Bronchial epithelial cell (primary cell): ENCODE data around the gene CPPED1. TPM values are rescaled to one million over a fixed set of nuclear protein-coding genes. Genes with fewer than 3 reads are reported as not detected.

Experiments used
- DNase-seq: peaks from one replicate; pipeline ENCODE4 v3.0.0-alpha.2; 2010; ENCODE audit warnings: low read depth
- FAIRE-seq: peaks from 2 replicates; lab custom pipeline; 2011; peaks lifted over from hg19 to GRCh38; lab: Jason Lieb, UNC
- H3K27me3 ChIP-seq: 2 replicates; pipeline ENCODE4 v1.5.1; 2011; ENCODE audit warnings: low read length; ENCODE audit not compliant: control insufficient read depth, insufficient read depth
- H3K36me3 ChIP-seq: 2 replicates; pipeline ENCODE4 v1.5.1; 2011; ENCODE audit warnings: low read length; ENCODE audit not compliant: control insufficient read depth, insufficient read depth
- H3K4me3 ChIP-seq: 2 replicates; pipeline ENCODE4 v1.5.1; 2011; ENCODE audit warnings: mild to moderate bottlenecking, low read depth, low read length, control low read depth
- CTCF ChIP-seq: IDR thresholded peaks from 2 replicates; pipeline ENCODE4 v1.5.1; 2011; ENCODE audit warnings: mild to moderate bottlenecking, moderate library complexity, low read length, control low read depth, inconsistent platforms; ENCODE audit not compliant: insufficient read depth, severe bottlenecking
- total RNA-seq: library from RNA; depleted of rRNA; stranded (reverse); fragments of >200 nt; gene quantifications from 2 replicates; pipeline ENCODE4 v1.2.1, GENCODE V29; 2014

Gene CPPED1
- total RNA-seq, 1 donor from 2014 or later, result 5.8 TPM

- FAIRE-seq (no peak), DNase-seq (no peak)
- no peak overlapping the region for H3K4me3 ChIP-seq
- TF ChIP-seq CTCF, result no peak
- no peaks in the 10 kb centered on the region for H3K27me3 ChIP-seq
- H3K36me3 ChIP-seq, result no peaks in the 10 kb centered on the region
These were observed 154.3 kb downstream of the CPPED1 start for GRCh38 chr16:12649356-12649755.

- H3K36me3 ChIP-seq, result no peaks in the 10 kb centered on the region
- H3K4me3 ChIP-seq, result no peak overlapping the region
- FAIRE-seq, result no peak
- no peak for TF ChIP-seq CTCF
- no peaks in the 10 kb centered on the region for H3K27me3 ChIP-seq
- DNase-seq, result no peak
These were observed 157.0 kb downstream of the CPPED1 start for GRCh38 chr16:12646490-12647274.

GRCh38 chr16:12646098-12646489, 157.6 kb downstream of the CPPED1 start:
- no peaks in the 10 kb centered on the region for H3K36me3 ChIP-seq
- TF ChIP-seq CTCF, result no peak
- no peak overlapping the region for H3K4me3 ChIP-seq
- FAIRE-seq (no peak), DNase-seq (no peak)
- H3K27me3 ChIP-seq, result no peaks in the 10 kb centered on the region

- DNase-seq, result no peak
- no peaks in the 10 kb centered on the region for H3K36me3 ChIP-seq
- no peak for TF ChIP-seq CTCF
- no peak overlapping the region for H3K4me3 ChIP-seq
- FAIRE-seq, result no peak
- no peaks in the 10 kb centered on the region for H3K27me3 ChIP-seq
These were observed 160.6 kb downstream of the CPPED1 start for GRCh38 chr16:12643034-12643455.

GRCh38 chr16:12639044-12639443, 164.6 kb downstream of the CPPED1 start:
- no peaks in the 10 kb centered on the region for H3K36me3 ChIP-seq
- no peak for FAIRE-seq
- TF ChIP-seq CTCF, result no peak
- H3K4me3 ChIP-seq, result no peak overlapping the region
- peak; percentile 15 for DNase-seq
- H3K27me3 ChIP-seq, result no peaks in the 10 kb centered on the region
